ENCODE measurements around the gene EHD2. TPM values are rescaled to one million over a fixed set of nuclear protein-coding genes. Genes with fewer than 3 reads are reported as not detected.

EHD2 gene
- total RNA-seq, 1 experiment from 2014 or later: 60.5 TPM

- Histone ChIP-seq H3K9me3 (ENCODE audit: control insufficient read depth in 1 of 2, insufficient read depth in 1 of 2, low read depth in 1 of 2, low read length in 2 of 2) (no peaks in the 10 kb centered on the region), H2AFZ (ENCODE audit: low read depth, low read length, poor library complexity, severe bottlenecking) (no peak overlapping the region), H3K9ac (ENCODE audit: low read length) (no peak overlapping the region), H3K27me3 (ENCODE audit: insufficient read depth, low read length) (no peaks in the 10 kb centered on the region), H3K4me3 (replicated peaks in 1 of 2; ENCODE audit: low read depth in 1 of 2, low read length in 2 of 2) (no peak overlapping the region), H4K20me1 (ENCODE audit: insufficient read depth) (no peaks in the 10 kb centered on the region), H3K79me2 (ENCODE audit: insufficient read depth, low read length) (no peaks in the 10 kb centered on the region), H3K36me3 (ENCODE audit: control insufficient read depth in 1 of 2, insufficient read depth in 2 of 2, low read length in 2 of 2) (peaks cover 2 to 5% of the 10 kb centered on the region in 2 experiments; a peak in 2 of 4 replicates), H3K9me2 (ENCODE audit: insufficient read depth) (no peaks in the 10 kb centered on the region), H3K4me1 (ENCODE audit: control insufficient read depth in 1 of 2, insufficient read depth in 2 of 2, low read length in 2 of 2) (no peaks in the 10 kb centered on the region), H3K27ac (ENCODE audit: low read depth, low read length) (no peak overlapping the region), H3K4me2 (ENCODE audit: low read length) (no peak overlapping the region)
- ChIA-PET POLR2A (no interaction called here), RAD21 (ENCODE audit: low non-redundant PET in 1 of 2, low total read pairs in 2 of 2, uncharacterized antibody in 2 of 2, unreplicated experiment in 2 of 2) (no interaction called here), CTCF (no interaction called here)
- intact Hi-C loops (cut with micrococcal nuclease): no loop called here
- TF ChIP-seq ZBTB33 (IDR thresholded peaks at IDR 0.05; ENCODE audit: extremely low read depth, insufficient replicate concordance, low read length): no peak
- BruUV-seq (replicated peaks): no TSS peak
- DNase-seq (ENCODE audit: low read depth, low spot score) (no peak), ATAC-seq (no peak)
Measured at GRCh38 chr19:47676811-47677210, 36.4 kb upstream of the EHD2 start.

- H3K9me3 ChIP-seq (ENCODE audit: control insufficient read depth in 1 of 2, insufficient read depth in 1 of 2, low read depth in 1 of 2, low read length in 2 of 2): no peaks in the 10 kb centered on the region
- no peaks in the 10 kb centered on the region for H3K9me2 ChIP-seq (ENCODE audit: insufficient read depth)
- H3K27ac ChIP-seq (ENCODE audit: low read depth, low read length): no peak overlapping the region
- H3K4me2 ChIP-seq (ENCODE audit: low read length): no peak overlapping the region
- DNase-seq (ENCODE audit: low read depth, low spot score): no peak
- no peak overlapping the region for H3K4me3 ChIP-seq (replicated peaks in 1 of 2; ENCODE audit: low read depth in 1 of 2, low read length in 2 of 2)
- H3K79me2 ChIP-seq (ENCODE audit: insufficient read depth, low read length): no peaks in the 10 kb centered on the region
- POLR2A ChIA-PET: no interaction called here
- no peak for ATAC-seq
- H2AFZ ChIP-seq (ENCODE audit: low read depth, low read length, poor library complexity, severe bottlenecking): no peak overlapping the region
- CTCF ChIA-PET: no interaction called here
- intact Hi-C loops (cut with micrococcal nuclease): no loop called here
- RAD21 ChIA-PET (ENCODE audit: low non-redundant PET in 1 of 2, low total read pairs in 2 of 2, uncharacterized antibody in 2 of 2, unreplicated experiment in 2 of 2): no interaction called here
- H3K36me3 ChIP-seq (ENCODE audit: control insufficient read depth in 1 of 2, insufficient read depth in 2 of 2, low read length in 2 of 2): peaks cover 0 to 2% of the 10 kb centered on the region in 2 experiments; a peak in 2 of 4 replicates
- BruUV-seq (replicated peaks): no TSS peak
- no peaks in the 10 kb centered on the region for H3K27me3 ChIP-seq (ENCODE audit: insufficient read depth, low read length)
- H3K9ac ChIP-seq (ENCODE audit: low read length): no peak overlapping the region
- TF ChIP-seq CEBPB (IDR thresholded peaks at IDR 0.05; ENCODE audit: low read depth) (no peak), CBX3 (IDR thresholded peaks at IDR 0.05; ENCODE audit: low read depth) (no peak), JUND (IDR thresholded peaks at IDR 0.05) (no peak), POLR2A (IDR thresholded peaks at IDR 0.05; ENCODE audit: borderline replicate concordance, extremely low read depth, insufficient read depth, insufficient read length) (no peak), POLR2AphosphoS5 (IDR thresholded peaks at IDR 0.05; ENCODE audit: low read depth, low read length) (no peak), SRF (IDR thresholded peaks at IDR 0.05; ENCODE audit: low read depth) (no peak), ELF1 (IDR thresholded peaks at IDR 0.05; ENCODE audit: borderline replicate concordance, low read depth) (no peak), EZH2phosphoT487 (IDR thresholded peaks at IDR 0.05; ENCODE audit: borderline replicate concordance) (no peak), RAD21 (IDR thresholded peaks at IDR 0.05; ENCODE audit: low read depth) (no peak), SIN3A (IDR thresholded peaks at IDR 0.05; ENCODE audit: low read depth) (no peak), EGR1 (IDR thresholded peaks at IDR 0.05; ENCODE audit: low read depth) (no peak), ATF3 (IDR thresholded peaks at IDR 0.05) (no peak), YY1 (IDR thresholded peaks at IDR 0.05; ENCODE audit: extremely low read depth, insufficient replicate concordance, low read depth, low read length) (no peak), ZNF274 (IDR thresholded peaks at IDR 0.05; ENCODE audit: low read depth, low read length) (no peak), EZH2 (IDR thresholded peaks at IDR 0.05) (no peak)
- TF ChIP-seq, protein P1, sequence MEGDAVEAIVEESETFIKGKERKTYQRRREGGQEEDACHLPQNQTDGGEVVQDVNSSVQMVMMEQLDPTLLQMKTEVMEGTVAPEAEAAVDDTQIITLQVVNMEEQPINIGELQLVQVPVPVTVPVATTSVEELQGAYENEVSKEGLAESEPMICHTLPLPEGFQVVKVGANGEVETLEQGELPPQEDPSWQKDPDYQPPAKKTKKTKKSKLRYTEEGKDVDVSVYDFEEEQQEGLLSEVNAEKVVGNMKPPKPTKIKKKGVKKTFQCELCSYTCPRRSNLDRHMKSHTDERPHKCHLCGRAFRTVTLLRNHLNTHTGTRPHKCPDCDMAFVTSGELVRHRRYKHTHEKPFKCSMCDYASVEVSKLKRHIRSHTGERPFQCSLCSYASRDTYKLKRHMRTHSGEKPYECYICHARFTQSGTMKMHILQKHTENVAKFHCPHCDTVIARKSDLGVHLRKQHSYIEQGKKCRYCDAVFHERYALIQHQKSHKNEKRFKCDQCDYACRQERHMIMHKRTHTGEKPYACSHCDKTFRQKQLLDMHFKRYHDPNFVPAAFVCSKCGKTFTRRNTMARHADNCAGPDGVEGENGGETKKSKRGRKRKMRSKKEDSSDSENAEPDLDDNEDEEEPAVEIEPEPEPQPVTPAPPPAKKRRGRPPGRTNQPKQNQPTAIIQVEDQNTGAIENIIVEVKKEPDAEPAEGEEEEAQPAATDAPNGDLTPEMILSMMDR (IDR thresholded peaks at IDR 0.05 in 2 of 3, conservative IDR thresholded peaks at IDR 0.05 in 1 of 3; ENCODE audit: borderline replicate concordance in 1 of 3, insufficient read depth in 1 of 3, low read depth in 2 of 3, low read length in 2 of 3): no peak
- no peaks in the 10 kb centered on the region for H3K4me1 ChIP-seq (ENCODE audit: control insufficient read depth in 1 of 2, insufficient read depth in 2 of 2, low read length in 2 of 2)
- no peaks in the 10 kb centered on the region for H4K20me1 ChIP-seq (ENCODE audit: insufficient read depth)
Measured at GRCh38 chr19:47679251-47679900, 33.8 kb upstream of the EHD2 start.

Measured in HCT116 (cell line).